Measurements from ENCODE around the gene RIN3. TPM values are rescaled to one million over a fixed set of nuclear protein-coding genes. Genes with fewer than 3 reads are reported as not detected.

Gene RIN3
- total and polyA plus RNA-seq, 2 donors (not counting 3 experiments of a cell fraction or from before 2014, with no cell fraction given) = 5.1 to 20.8 TPM

- dilution Hi-C loops (cut with MboI; ENCODE audit: extremely low pct_ligation_motif_present, low sequenced_read_pairs) (no loop called here), intact Hi-C loops (cut with micrococcal nuclease) (no loop called here)
- no peaks in the 10 kb centered on the region for H3K79me2 ChIP-seq (ENCODE audit: control insufficient read depth, insufficient read depth, low read length)
- peaks cover 0 to 3% of the 10 kb centered on the region in 2 experiments for H3K27me3 ChIP-seq (ENCODE audit: control insufficient read depth in 2 of 2, insufficient read depth in 2 of 2, low read length in 2 of 2)
- FAIRE-seq = no peak
- no peak for DNase-seq (ENCODE audit: low read depth, low spot score)
- TF ChIP-seq FOS (IDR thresholded peaks at IDR 0.05; ENCODE audit: borderline replicate concordance, insufficient read depth, low read length) (no peak), MYC (IDR thresholded peaks at IDR 0.05; ENCODE audit: low read depth, low read length) (no peak), GATA2 (IDR thresholded peaks at IDR 0.05; ENCODE audit: insufficient read depth, insufficient read length, low read depth, low read length) (no peak), EZH2 (IDR thresholded peaks at IDR 0.05; ENCODE audit: borderline replicate concordance, low read depth, low read length, severe bottlenecking) (no peak), POLR2A (IDR thresholded peaks at IDR 0.05; ENCODE audit: low read depth, low read length) (no peak), JUN (IDR thresholded peaks at IDR 0.05; ENCODE audit: borderline replicate concordance, insufficient read depth, insufficient read length, low read depth) (no peak), POLR2AphosphoS5 (IDR thresholded peaks at IDR 0.05; ENCODE audit: insufficient read depth, low read depth, low read length) (no peak)
- TF ChIP-seq, protein P1, sequence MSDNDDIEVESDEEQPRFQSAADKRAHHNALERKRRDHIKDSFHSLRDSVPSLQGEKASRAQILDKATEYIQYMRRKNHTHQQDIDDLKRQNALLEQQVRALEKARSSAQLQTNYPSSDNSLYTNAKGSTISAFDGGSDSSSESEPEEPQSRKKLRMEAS (IDR thresholded peaks at IDR 0.05; ENCODE audit: insufficient read depth, insufficient read length) = no peak
- TF ChIP-seq, protein P2, sequence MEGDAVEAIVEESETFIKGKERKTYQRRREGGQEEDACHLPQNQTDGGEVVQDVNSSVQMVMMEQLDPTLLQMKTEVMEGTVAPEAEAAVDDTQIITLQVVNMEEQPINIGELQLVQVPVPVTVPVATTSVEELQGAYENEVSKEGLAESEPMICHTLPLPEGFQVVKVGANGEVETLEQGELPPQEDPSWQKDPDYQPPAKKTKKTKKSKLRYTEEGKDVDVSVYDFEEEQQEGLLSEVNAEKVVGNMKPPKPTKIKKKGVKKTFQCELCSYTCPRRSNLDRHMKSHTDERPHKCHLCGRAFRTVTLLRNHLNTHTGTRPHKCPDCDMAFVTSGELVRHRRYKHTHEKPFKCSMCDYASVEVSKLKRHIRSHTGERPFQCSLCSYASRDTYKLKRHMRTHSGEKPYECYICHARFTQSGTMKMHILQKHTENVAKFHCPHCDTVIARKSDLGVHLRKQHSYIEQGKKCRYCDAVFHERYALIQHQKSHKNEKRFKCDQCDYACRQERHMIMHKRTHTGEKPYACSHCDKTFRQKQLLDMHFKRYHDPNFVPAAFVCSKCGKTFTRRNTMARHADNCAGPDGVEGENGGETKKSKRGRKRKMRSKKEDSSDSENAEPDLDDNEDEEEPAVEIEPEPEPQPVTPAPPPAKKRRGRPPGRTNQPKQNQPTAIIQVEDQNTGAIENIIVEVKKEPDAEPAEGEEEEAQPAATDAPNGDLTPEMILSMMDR (IDR thresholded peaks at IDR 0.05; ENCODE audit: extremely low read depth in 1 of 2, insufficient read depth in 1 of 2, low read depth in 1 of 2, low read length in 2 of 2) = no peak
- no peaks in the 10 kb centered on the region for H3K9me1 ChIP-seq (replicated peaks; ENCODE audit: control insufficient read depth, extremely low read depth, insufficient read depth, low read length)
- no peaks in the 10 kb centered on the region for H3K9me3 ChIP-seq (replicated peaks; ENCODE audit: control insufficient read depth, insufficient read depth, low read length)
- H3K36me3 ChIP-seq (ENCODE audit: control insufficient read depth in 2 of 2, extremely low read depth in 1 of 2, insufficient read depth in 2 of 2, low read length in 2 of 2) = no peaks in the 10 kb centered on the region
- H4K20me1 ChIP-seq (replicated peaks; ENCODE audit: control insufficient read depth, extremely low read depth, insufficient read depth, low read length) = no peaks in the 10 kb centered on the region
- no TSS peak for BruUV-seq (replicated peaks)
- H3K9ac ChIP-seq (replicated peaks; ENCODE audit: extremely low read depth, insufficient read depth, low read length) = no peak overlapping the region
- no peak overlapping the region for H3K4me2 ChIP-seq (ENCODE audit: insufficient read depth, low read length)
- ChIA-PET CTCF (no interaction called here), POLR2A (no interaction called here)
- H3K27ac ChIP-seq (ENCODE audit: insufficient read depth, low read depth, low read length) = no peak overlapping the region
- H2AFZ ChIP-seq (ENCODE audit: low read depth, low read length) = no peak overlapping the region
- H3K4me3 ChIP-seq (replicated peaks in 1 of 3; ENCODE audit: insufficient read depth in 1 of 3, low read depth in 1 of 3, low read length in 3 of 3) = no peak overlapping the region
- no peaks in the 10 kb centered on the region for H3K4me1 ChIP-seq (ENCODE audit: control insufficient read depth, extremely low read depth, insufficient read depth, low read length)
Observed at GRCh38 chr14:92469515-92469914, 44.1 kb upstream of the RIN3 start.
